Measurements from ENCODE around the gene PTK7.

DNA sequence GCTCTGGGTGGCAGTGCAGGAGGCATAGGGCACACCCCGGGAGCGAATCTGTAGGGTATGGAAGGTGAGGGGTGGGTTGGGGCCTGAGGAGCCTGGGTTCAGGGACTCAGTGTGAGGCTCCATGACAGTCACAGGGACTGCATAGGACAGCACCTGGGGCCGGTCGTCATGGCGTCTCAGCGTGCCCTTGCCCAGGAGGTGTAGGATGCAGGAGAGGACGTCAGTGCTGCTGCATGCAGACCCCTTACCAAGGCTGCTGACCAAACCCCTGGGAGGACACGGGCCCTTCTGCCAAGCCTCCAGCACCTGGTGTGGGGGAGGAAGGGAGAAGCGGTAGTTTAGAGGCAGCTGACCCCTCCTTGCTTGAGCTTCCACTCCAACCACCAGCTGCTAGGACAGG, 38.4 kb upstream of the PTK7 start:
- TF ChIP-seq, protein P1, sequence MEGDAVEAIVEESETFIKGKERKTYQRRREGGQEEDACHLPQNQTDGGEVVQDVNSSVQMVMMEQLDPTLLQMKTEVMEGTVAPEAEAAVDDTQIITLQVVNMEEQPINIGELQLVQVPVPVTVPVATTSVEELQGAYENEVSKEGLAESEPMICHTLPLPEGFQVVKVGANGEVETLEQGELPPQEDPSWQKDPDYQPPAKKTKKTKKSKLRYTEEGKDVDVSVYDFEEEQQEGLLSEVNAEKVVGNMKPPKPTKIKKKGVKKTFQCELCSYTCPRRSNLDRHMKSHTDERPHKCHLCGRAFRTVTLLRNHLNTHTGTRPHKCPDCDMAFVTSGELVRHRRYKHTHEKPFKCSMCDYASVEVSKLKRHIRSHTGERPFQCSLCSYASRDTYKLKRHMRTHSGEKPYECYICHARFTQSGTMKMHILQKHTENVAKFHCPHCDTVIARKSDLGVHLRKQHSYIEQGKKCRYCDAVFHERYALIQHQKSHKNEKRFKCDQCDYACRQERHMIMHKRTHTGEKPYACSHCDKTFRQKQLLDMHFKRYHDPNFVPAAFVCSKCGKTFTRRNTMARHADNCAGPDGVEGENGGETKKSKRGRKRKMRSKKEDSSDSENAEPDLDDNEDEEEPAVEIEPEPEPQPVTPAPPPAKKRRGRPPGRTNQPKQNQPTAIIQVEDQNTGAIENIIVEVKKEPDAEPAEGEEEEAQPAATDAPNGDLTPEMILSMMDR (IDR thresholded peaks at IDR 0.05; ENCODE audit: poor library complexity): no peak
- no peak for TF ChIP-seq EZH2phosphoT487 (IDR thresholded peaks at IDR 0.05; ENCODE audit: low read depth, severe bottlenecking, unreplicated experiment)

All from hepatocyte (in vitro differentiated cells).